K562 (cell line): ENCODE measurements around the gene HBB. TPM values are rescaled to one million over a fixed set of nuclear protein-coding genes. Genes with fewer than 3 reads are reported as not detected.
A peak's percentile ranks its signal among the peaks of the same experiment; 100 is the strongest.

Source experiments
- ARID1B ChIP-seq: fragments of 450-650 bp; IDR thresholded peaks from 2 replicates; pipeline ENCODE4 v1.6.1; 2016; ENCODE audit warnings: antibody characterized with exemption, mild to moderate bottlenecking, inconsistent platforms
- CCNT2 ChIP-seq: IDR thresholded peaks from 2 replicates; pipeline ENCODE4 v1.6.1; 2011; ENCODE audit warnings: borderline replicate concordance, low read depth, mild to moderate bottlenecking, moderate library complexity, mixed read lengths, low read length; ENCODE audit not compliant: insufficient read length; ENCODE audit errors: extremely low read depth
- DPF2 ChIP-seq: fragments of 450-650 bp; IDR thresholded peaks from 2 replicates; pipeline ENCODE4 v1.6.1; 2016
- JUND ChIP-seq, 2 experiments: IDR thresholded peaks; 2 replicates in 1 of 2; 3 replicates in 1 of 2; pipeline ENCODE4 v1.6.1; 2011; ENCODE audit warnings: borderline replicate concordance in 2 of 2, low read depth in 2 of 2, low read length in 2 of 2, improper control_type of control experiment in 1 of 2, missing biosample characterization in 1 of 2, missing genetic modification characterization in 1 of 2, missing genetic modification reagents in 1 of 2
- L3MBTL2 ChIP-seq: fragments of 450-650 bp; IDR thresholded peaks from 2 replicates; pipeline ENCODE4 v1.6.1; 2016; ENCODE audit warnings: mild to moderate bottlenecking, moderate library complexity
- MCM3 ChIP-seq: fragments of 450-650 bp; IDR thresholded peaks from 2 replicates; pipeline ENCODE4 v1.6.1; 2016
- PHF20 ChIP-seq: fragments of 450-650 bp; IDR thresholded peaks from 2 replicates; pipeline ENCODE4 v1.6.1; 2018; ENCODE audit not compliant: partially characterized antibody
- PML ChIP-seq: IDR thresholded peaks from 2 replicates; pipeline ENCODE4 v1.6.1; 2012; ENCODE audit warnings: low read length, inconsistent platforms
- POLR2AphosphoS5 ChIP-seq: IDR thresholded peaks from 2 replicates; pipeline ENCODE4 v1.6.1; 2011; ENCODE audit warnings: mild to moderate bottlenecking, low read depth, low read length, moderate library complexity; ENCODE audit not compliant: control insufficient read depth, insufficient read depth
- RBFOX2 ChIP-seq: fragments of 200-400 bp; formaldehyde crosslinking; IDR thresholded peaks from 2 replicates; pipeline ENCODE4 v1.6.1; 2017; ENCODE audit warnings: low read depth, mild to moderate bottlenecking, low read length, moderate library complexity
- SIRT6 ChIP-seq: IDR thresholded peaks from one replicate; pipeline ENCODE4 v1.6.1; 2012; ENCODE audit warnings: low read depth, mild to moderate bottlenecking, control low read depth, inconsistent platforms, low read length, moderate library complexity
- ZNF436 ChIP-seq: fragments of 250-450, 450-650 bp; sonication (Bioruptor Pico); formaldehyde crosslinking; IDR thresholded peaks from 2 replicates; pipeline ENCODE4 v1.7.0; 2020; ENCODE audit warnings: mild to moderate bottlenecking
- ZNF609 ChIP-seq: sonication (generic); formaldehyde crosslinking; IDR thresholded peaks from 2 replicates; pipeline ENCODE4 v1.8.1; 2023; ENCODE audit warnings: missing genetic modification reagents, mild to moderate bottlenecking, borderline replicate concordance
- ZNF639 ChIP-seq, 2 experiments: fragments of 200-800 bp in 1 of 2; sonication (Bioruptor generic) in 1 of 2; sonication (generic) in 1 of 2; formaldehyde crosslinking in 1 of 2; IDR thresholded peaks in 1 of 2; conservative IDR thresholded peaks in 1 of 2; 2 replicates each; pipeline versions ENCODE4 v1.5.0 to v1.6.1; 2016 to 2020; ENCODE audit warnings: missing compliant biosample characterization in 1 of 2, missing genetic modification characterization in 1 of 2, missing genetic modification reagents in 1 of 2
- polyA plus RNA-seq, 8 experiments: library from polyadenylated mRNA; depleted of rRNA in 4 of 8; stranded (reverse) in 5 of 8; unstranded in 3 of 8; fragments of >200 nt; fragmentation: Nextera tagmentation in 2 of 8; fragmentation: Illumina TruSeq in 1 of 8; extraction: Ambion mirVana in 2 of 8; extraction: Trizol in 1 of 8; gene quantifications; 2 replicates each; pipeline versions ENCODE4 v1.2.1 to v1.2.3, GENCODE V29; 2011 to 2014; ENCODE audit warnings: inconsistent platforms in 1 of 8, missing spikeins in 1 of 8
- total RNA-seq, 7 experiments: library from RNA; depleted of rRNA in 6 of 7; stranded (reverse); fragments of >200 nt in 6 of 7; fragmentation: Illumina TruSeq in 2 of 7; extraction: Trizol in 2 of 7; gene quantifications; 2 replicates each; pipeline versions ENCODE4 v1.2.1 to v1.2.3, GENCODE V29; 2011 to 2021; ENCODE audit warnings: low replicate concordance in 1 of 7
- TF ChIP-seq, protein P1 (sequence below): IDR thresholded peaks from 2 replicates; pipeline ENCODE4 v1.6.1; 2016; ENCODE audit warnings: missing genetic modification characterization, missing compliant biosample characterization
- TF ChIP-seq, protein P2 (sequence below), 2 experiments: fragments of 450-650 bp; conservative IDR thresholded peaks; 2 replicates each; pipeline ENCODE4 v1.6.1; 2017; ENCODE audit warnings: mild to moderate bottlenecking in 2 of 2, moderate library complexity in 2 of 2

Gene HBB
- total and polyA plus RNA-seq, 9 of the 15 experiments (the other 6 are each of a cell fraction or from before 2014, with no cell fraction given): 0.33 to 3.4 (median 1.2) TPM; not detected in 2

DNA sequence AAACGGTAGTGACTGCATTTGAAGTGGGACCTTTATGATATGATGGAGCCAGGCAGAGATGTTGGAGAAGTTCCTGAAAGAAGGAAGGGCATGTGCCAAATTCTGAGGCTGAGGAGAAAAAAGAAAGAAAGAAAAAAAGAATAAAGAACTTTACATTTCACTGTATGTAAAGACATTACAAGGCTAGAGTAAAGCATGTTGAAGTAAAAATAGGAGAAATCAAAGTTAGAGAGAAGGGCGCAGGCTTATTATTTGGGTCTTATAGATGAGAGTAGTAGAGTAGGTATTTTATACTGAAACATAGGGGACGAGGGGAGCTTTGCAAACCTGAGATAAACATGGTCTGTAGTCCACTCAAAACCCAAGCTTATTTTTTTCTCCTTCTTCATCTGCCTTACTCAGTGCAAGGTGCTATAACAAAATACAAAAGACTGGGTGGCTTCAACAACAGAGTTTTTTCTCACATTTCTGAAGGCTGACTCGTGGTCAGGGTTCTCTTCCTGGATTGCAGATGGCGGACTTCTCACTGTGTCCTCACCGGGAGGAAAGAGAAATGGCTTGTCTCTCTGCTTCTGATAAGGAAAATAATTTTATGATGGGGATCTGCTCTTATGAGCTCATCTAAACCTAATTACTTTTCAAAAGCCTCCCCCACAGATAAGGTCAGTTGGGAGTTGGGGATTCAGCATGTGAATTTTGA lies 20.1 kb upstream of the HBB start (continued):
- TF ChIP-seq, protein P1, sequence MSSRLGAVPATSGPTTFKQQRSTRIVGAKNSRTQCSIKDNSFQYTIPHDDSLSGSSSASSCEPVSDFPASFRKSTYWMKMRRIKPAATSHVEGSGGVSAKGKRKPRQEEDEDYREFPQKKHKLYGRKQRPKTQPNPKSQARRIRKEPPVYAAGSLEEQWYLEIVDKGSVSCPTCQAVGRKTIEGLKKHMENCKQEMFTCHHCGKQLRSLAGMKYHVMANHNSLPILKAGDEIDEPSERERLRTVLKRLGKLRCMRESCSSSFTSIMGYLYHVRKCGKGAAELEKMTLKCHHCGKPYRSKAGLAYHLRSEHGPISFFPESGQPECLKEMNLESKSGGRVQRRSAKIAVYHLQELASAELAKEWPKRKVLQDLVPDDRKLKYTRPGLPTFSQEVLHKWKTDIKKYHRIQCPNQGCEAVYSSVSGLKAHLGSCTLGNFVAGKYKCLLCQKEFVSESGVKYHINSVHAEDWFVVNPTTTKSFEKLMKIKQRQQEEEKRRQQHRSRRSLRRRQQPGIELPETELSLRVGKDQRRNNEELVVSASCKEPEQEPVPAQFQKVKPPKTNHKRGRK (tag): peak; percentile 81
- TF ChIP-seq RBFOX2 (peak; percentile 56), POLR2AphosphoS5 (peak; percentile 36; the same call in 1 of the 2 replicates), JUND (IDR thresholded peaks at IDR 0.05; ENCODE audit: borderline replicate concordance, low read depth, low read length) (no peak), JUND (tag; IDR thresholded peaks at IDR 0.05; ENCODE audit: borderline replicate concordance, low read depth, low read length) (peak; percentile 22; the same call in 1 of the 3 replicates), ZNF639 (CRISPR knock-in tag; conservative IDR thresholded peaks at IDR 0.05 in 1 of 2, IDR thresholded peaks at IDR 0.05 in 1 of 2) (0 out of 4 replicates have a peak, but pooled peaks of 1 of the 2 experiments have one; percentile 36), PML (peak; percentile 35; the same call in 1 of the 2 replicates), ARID1B (0 out of 2 replicates have a peak, but pooled peaks have one; percentile 17), PHF20 (no peak), SIRT6 (no peak), ZNF609 (CRISPR knock-in tag) (no peak), MCM3 (no peak), CCNT2 (peak; percentile 49), DPF2 (no peak), L3MBTL2 (0 out of 2 replicates have a peak, but pooled peaks have one; percentile 38), ZNF436 (CRISPR knock-in tag) (0 out of 2 replicates have a peak, but pooled peaks have one; percentile 2)
- TF ChIP-seq, protein P2, sequence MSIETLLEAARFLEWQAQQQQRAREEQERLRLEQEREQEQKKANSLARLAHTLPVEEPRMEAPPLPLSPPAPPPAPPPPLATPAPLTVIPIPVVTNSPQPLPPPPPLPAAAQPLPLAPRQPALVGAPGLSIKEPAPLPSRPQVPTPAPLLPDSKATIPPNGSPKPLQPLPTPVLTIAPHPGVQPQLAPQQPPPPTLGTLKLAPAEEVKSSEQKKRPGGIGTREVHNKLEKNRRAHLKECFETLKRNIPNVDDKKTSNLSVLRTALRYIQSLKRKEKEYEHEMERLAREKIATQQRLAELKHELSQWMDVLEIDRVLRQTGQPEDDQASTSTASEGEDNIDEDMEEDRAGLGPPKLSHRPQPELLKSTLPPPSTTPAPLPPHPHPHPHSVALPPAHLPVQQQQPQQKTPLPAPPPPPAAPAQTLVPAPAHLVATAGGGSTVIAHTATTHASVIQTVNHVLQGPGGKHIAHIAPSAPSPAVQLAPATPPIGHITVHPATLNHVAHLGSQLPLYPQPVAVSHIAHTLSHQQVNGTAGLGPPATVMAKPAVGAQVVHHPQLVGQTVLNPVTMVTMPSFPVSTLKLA (conservative IDR thresholded peaks at IDR 0.05): 0 out of 4 replicates have a peak, but pooled peaks of 1 of the 2 experiments have one; percentile 32
